ENCODE results near the gene CDC42BPB.
"Not testable (repeated sequence)": the region's sequence is repeated elsewhere in the genome, so short reads cannot be mapped to it uniquely, and the experiment has no call there.

Gene CDC42BPB

DNA sequence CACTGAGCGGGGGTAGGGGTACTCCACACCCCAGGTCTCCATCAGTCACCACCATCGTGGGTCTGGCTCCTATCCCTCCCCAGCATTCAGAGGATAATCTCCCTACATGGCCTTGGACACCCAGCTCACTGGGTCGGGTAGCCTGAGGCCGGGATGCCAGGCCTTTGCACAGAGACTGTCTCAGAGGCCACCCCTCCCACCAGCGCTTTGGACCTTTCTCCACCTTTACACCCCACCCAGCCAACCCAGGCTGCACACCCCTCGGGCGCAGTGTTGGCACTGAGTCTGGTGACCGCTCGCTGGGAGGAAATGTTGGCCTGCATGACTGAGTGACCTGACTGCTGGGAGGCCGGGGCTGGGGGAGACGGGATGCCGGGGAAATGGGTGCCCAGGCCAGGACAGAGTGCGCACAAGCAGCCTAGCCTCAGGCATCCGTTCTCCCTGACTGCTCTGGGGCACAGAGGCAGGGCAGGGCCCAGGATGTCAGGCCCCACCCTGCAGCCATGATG lies 16.1 kb upstream of the CDC42BPB start:
- DNase-seq (ENCODE audit: low spot score) = no peak

DNA sequence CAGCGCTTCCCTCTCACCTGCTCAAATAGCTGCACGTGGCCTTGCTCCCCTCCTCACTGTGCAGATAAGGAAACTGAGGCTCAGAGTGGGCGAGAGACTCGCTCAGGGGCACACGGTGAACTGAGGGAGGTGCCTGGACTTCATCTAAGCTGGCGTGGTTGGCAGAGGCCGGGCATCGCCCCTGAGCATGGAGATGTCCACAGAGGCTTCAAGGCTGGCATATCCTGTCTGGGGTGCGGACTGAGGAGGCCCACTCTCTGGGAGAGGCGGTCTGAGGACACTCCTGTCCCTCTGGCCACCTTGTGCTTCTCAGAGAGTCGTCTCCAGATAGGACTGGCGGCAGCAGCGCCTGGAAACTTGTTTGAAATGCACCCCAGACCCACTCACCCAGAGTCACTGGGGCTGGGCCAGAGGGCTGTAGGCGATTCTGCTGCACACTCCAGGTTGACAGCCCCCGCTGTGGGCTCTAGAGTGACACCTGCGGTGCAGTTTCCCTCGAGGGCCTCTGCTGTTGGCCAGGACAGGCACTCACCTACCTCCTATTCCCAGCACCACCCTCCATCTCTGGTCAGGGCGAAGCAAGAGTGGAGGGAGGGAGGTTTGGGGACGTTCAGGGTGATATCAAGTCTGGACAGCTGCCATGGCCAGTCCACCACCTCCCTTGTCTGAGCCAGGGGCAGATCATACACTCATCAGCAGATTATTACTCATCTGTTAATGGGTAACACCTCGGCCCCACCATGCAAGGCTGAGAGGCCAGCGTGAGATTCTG lies 15.4 kb upstream of the CDC42BPB start:
- DNase-seq (ENCODE audit: low spot score) = no peak

DNA sequence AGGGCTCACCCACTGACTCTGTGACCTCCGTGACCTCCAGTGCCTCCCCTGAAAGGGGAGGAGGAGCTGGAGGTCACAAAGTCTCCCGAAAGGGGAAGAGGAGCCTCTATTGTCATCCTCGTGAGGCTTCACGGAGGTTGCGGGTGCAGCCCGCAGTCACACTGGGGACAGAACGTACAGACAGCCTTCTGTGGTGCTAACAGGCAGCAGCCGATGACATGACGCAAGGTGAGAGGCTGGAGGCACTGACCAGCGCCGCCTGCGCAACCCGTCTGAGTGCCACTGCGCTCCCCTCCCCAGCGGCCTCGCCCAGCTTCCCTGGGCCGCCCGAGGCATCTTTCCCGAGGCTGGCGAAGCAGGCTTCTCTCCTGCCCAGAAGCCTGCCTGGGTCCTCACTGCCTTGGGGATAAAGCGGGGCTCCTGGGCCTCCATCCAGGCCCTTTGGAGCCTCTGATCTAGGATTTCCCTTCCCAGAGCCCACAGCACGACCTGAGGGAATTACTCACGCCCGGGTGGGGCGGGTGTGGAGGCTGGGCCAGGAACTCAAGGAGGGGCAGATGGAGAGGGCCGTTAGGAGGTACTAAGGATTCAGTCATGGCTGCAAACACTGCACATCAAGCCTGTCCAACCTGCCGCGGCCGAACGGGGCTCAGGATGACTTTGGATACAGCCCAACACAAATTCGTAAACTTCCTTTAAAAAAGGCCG lies 14.3 kb upstream of the CDC42BPB start:
- no peak for DNase-seq (ENCODE audit: low spot score)

DNA sequence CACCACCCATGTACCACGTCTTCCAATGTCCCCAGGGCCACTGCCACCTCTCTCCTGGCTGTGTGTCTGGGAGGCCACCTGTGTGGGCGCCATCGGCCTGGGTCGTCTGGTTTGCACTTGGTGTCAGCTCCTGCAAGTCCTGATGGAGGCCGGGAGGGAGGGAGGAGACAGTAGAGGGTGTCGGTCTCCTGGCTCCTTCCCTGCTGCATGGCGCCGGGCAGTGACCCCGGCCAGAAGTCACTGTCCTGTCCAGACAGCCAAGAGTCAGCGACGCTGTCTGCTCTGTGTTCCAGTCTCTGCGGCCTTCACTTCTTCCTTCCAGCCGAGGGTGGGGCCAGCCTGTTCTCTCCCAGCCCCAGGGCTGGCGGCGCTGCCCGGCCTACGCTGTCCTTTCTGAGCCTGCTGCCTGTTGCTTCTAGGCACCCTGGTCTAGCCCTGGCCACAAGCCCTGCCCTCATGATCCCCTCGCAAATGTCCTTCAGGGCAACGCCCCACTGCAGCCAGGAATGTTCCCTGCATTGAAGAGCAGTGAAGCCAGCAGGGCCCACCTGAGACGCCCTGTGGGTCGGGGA lies 13.7 kb upstream of the CDC42BPB start:
- no peak for DNase-seq (ENCODE audit: low spot score)

DNA sequence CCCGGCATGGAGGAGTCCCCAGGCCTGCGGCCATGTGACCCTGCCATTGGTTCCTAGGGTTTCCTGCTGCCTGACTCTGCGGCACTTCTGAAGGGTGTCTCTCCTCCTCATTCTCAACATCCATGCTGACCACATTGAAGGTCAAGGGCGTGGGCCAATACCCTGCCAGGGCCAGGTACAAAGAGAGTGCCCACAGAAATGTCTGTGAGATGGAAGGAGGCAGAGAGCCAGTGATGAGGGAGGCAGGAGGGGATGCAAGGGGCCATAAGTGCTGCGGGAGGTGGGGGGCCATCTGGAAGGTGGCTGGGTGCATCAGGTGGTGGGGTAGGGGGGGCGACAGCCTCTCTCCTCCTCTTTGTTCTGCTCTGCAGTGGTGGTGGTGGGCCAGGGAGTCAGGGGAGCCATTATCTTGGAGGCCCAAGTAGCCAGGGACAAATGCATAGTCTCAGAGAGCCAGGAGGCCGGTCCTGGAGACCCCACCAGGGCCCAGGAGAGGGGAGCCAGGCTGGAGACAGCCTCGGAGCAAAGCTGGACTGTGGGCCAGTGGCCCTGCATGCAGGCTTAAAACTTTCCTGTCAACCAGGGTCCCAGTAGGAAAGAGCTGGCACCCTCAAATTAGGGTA lies 13.0 kb upstream of the CDC42BPB start:
- no peak for DNase-seq (ENCODE audit: low spot score)

DNA sequence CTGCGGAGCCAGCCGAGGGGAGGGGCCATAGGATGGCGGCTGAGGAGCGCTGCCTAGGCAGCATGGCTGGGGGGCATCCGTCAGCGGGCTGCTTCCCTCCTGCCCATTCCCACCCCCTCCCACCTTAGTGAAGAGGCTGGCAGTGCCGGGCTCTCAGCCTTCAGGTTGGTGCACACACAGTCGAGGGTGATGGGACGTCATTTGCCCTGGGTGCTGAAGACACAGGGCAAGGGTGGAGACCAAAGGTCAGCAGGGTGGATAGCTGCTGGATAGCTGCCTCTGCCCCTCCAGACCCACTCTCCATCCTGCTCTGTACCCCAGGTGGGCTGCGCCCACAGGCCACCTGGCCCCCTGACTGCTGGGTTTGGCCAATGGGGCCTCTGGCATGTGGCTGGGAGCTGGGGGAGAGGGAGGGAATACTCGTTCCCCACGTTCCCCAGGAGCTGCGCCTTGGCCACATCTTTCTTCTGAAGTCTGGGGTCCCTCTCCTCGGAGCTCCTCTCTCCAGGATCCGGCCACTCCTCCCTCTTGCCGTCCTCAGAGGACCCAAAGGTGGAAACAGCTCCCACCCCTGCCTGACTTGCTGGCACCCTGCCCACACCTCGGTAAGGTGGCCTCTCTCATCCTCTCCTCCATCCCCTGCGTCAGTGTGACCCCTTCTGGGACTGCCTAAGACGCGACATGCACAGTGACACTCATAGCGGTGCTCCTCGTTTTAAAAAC lies 11.2 kb upstream of the CDC42BPB start:
- no peak for DNase-seq (ENCODE audit: low spot score)

DNA sequence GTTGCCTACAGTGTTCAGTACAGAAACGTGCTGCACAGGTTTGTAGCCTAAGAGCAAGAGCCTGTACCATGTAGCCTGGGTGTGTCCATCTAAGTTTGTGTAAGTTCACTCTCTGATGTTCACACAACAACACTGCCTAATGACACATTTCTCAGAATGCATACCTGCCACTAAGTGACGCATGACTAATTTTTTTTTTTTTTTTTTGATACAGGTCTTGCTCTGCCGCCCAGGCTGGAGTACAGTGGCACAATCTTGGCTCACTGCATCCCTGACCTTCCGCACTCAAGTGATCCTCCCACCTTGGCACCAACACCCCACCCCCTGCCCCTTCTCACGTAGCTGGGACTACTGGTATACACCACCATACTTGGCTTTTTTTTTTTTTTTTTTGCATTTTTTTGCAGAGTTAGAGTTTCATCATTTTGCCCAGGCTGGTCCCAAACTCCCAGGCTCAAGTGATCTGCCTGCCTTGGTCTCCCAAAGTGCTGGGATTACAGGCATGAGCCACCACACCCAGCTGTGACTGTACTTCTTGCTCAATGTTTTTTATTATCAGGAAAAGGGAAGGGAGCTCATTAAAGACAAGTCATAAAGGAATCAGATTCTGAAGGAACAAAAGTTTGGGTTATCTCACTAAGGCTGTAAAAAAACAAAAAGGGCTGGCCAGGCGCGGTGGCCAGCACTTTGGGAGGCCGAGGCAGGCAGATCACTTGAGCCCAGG lies 10.0 kb upstream of the CDC42BPB start:
- DNase-seq (ENCODE audit: low spot score) = no peak

DNA sequence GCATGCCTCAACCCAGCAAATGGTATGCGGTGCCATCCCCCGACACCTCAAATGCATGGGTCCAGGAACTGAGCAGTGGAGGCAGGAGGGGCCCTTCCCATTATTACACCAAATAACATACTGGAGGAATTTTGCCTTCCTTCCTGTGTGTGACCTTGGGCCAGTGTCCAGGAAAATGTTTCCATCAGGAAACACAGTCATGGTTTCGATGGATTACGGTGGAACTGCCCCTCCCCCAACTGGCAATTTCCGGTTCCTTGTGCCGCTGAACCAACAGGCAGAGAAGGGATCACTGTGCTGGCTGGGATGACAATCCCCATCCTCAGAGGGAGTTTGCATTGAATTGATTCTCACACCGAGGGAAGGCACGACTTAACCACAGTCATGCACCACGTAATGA lies 9.1 kb upstream of the CDC42BPB start:
- no peak for DNase-seq (ENCODE audit: low spot score)

DNA sequence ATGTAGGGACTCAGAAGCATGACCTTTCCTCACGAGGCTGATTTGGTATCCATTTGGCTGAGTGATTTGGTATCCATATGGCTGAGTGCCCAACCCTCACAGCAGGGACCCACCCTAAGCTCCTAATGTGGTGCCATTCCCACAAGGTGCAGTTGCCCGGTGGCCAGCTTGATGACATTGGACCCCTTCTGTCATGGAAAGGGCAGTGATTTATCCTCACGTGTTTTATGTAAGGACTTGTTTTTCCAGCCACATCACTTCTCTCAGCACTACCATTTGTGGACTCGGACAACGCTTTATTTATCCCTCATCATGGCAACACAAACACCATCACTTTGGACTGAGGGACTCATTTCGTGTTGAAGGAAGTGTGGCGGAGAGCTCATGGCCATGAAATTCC lies 8.5 kb upstream of the CDC42BPB start:
- DNase-seq (ENCODE audit: low spot score) = no peak

DNA sequence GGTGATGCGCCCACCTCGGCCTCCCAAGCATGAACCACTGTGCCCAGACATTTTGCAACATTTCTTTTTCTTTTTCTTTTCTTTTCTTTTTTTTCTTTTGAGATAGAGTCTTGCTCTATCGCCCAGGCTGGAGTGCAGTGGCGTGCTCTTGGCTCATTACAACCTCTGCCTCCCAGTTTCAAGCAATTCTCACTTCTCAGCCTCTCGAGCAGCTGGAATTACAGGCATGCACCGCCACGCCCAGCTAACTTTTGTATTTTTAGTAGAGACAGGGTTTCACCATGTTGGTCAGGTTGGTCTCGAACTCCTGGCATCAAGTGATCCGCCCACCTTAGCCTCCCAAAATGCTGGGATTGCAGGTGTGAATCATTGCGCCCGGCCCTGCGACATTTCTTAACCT lies 7.6 kb upstream of the CDC42BPB start:
- no peak for DNase-seq (ENCODE audit: low spot score)

DNA sequence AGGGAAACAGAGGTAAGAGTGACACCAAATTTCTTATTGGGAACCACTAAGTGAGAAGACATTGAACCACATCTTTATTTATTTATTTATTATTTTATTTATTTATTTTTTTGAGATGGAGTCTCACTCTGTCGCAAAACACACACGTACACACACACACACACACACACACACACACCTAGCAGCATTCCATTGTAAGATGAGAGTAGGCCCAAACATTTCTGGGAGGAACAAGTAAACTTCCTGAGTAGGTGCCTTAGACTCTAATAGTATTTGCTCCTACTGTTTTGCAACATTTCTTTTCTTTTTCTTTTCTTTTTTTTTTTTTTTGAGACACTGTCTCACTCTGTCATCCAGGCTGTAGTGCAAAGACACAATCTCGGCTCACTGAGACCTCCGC lies 7.1 kb upstream of the CDC42BPB start:
- no peak for DNase-seq (ENCODE audit: low spot score)

DNA sequence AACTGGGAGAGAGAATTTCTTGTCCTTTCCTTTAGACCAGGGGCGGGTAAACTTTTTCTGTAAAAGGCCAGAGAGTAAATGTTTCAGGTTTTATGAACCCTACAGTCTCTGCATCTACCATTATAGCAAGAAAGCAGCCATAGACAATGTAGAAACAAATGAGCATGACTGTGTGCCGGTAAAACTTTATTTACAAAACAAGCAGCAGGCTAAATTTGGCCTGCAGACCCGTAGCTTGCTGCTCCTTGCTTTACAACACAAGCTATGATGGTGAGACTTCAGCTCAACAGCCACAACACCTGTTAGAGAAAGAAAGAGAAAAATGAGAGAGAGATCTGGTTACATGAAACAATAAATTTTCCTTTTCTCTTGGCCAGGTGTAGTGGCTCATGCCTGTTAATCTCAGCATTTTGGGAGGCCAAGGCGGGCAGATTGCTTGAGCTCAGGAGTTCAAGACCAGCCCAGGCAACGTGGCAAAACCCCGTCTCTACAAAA lies 4.2 kb upstream of the CDC42BPB start:
- DNase-seq (ENCODE audit: low spot score) = no peak

DNA sequence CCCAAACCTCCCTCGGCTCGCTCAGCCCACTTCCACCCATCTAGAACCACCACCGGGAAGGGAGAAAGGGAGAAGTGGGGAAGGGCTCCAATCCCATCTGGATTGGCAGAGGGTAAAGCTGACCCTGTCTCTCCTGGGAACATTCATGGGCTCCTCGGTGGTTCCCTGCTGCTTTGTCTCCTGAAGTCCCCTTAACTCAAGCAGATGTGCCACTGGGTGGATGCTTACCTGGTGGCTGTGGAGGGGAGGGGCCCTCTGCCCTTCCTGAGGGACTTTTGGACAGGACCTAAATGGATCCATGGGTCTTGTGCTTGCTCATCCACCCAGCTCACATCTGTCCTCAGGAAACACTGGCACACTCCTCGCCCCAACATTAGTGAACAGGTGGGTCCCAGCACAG lies 2.2 kb upstream of the CDC42BPB start:
- DNase-seq (ENCODE audit: low spot score) = no peak

DNA sequence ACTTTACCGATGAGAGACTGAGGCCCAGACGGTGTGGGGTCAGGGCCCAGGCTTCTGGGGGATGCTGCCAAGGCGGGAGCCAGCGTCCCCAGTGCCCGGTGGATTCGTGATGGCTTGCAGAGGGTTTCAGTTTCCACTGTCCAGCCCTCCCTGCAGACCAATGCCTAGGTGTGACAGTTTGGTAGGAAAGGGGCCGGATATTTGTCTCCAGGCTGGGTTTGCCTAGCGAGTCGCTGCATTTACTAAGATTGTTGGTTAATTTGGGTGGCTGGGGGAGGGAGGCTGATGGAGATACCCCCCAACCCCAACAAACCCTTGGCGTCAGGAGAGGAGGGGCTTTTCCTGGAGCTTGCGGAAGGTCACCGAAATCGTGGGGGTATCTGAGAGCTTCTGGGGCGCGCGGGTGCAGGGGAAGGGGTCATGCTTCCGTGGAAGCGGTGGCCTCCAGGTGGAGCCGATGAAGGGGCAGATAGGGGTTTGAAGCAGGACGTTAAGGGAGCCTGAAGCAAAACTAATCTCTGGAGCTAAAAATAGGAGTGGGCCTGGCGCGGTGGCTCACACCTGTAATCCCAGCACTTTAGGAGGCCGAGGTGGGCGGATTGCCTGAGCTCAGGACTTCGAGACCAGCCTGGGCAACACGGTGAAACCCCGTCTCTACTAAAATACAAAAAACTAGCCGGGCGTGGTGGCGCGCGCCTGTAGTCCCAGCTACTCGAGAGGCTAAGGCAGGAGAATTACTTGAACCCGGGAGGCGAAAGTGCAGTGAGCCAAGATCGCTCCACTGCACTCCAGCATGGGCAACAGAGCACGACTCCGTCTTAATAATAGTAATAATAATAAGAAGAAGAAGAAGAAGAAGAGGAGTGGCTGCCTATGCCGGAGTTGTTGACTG lies 1.1 kb upstream of the CDC42BPB start:
- DNase-seq (ENCODE audit: low spot score) = no peak

DNA sequence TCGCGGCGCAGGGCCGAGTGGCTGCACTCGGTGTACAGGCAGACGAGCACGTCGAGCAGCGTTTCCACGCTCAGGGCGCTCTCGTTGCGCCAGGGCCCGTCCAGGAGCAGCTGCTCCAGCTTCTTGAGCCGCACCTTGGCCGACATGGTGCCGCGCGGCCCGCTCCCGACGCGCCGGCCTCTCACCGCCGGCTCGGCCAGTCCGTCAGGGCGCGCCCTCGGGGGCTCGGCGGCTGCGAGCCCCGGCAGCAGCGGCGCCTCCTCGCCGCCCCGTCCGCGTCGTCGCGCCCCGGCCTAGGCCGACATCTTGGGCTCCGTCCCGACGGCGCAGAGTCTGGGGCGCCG lies 349 bp downstream of the CDC42BPB start:
- no peak for DNase-seq (ENCODE audit: low spot score)

DNA sequence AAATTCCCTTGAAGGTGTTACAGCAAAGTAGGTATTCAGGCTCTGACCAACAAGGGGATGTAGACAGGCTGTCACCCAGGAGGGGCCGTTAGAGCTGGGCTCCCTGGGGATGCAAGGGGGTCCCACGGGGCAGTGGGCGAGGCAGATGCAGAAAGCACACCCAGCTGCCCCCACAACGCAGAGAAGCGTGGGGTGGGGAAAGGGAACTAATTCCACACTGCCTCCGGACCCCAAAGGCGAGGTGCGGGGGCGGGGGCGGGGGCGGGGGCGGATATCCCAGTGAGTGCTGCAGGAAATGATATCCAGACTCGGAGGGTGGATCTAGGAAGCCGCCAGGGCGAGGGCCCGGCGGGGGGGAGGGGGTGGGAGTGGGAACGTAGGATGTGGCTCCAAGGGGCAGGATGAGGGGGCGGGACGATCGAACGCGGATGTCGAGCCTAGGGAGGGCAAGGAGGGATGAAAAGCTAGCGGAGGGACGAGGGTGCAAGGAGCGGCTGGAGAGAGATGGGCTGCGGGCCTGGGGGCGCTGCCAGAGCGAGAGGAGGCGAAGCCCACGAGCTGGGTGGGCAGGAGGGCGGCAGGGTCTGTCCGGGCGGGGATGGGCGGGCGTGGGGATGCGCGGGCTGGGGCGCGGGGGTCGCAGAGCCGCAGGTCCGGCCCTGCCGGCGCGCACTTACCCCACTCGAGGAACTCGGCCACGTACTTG lies 874 bp downstream of the CDC42BPB start:
- no peak for DNase-seq (ENCODE audit: low spot score)

DNA sequence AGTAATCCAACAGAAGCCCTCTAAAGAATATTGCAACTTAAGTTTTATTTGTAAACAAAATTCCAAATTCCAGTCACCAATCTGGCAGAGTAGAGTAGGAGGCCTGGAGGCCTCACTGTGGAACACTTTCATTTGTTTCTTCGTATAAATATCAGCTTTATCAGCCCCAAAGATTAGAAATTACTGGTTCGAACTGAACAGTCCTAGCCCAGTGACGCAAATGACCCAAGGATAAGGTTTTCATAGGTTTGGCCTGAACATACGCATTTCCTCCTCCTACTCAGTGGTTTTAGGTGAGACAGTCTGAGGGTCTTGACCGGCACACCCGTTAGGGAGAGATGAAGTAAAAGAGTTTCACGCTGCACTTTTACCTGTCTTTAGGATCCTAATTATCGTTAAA lies 1.7 kb downstream of the CDC42BPB start:
- DNase-seq (ENCODE audit: low spot score) = no peak

DNA sequence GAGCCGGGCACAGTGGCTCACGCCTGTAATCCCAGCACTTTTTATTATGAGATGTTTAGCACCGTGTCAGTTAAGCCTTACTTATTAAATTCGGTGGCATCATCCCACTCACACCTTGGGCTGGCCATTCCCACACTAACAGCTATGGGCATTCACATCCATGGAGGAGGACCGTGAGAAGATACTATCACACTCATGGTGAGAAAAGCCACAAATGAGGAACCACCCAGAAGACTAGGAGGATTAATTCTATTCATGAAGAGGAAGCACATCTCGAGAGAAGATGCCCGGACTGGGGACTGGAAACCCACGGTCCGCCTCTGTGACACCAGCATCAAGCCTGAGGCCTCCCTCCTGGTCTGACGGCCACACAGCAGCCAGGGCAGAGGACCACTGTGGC lies 4.9 kb downstream of the CDC42BPB start:
- DNase-seq (ENCODE audit: low spot score) = no peak

DNA sequence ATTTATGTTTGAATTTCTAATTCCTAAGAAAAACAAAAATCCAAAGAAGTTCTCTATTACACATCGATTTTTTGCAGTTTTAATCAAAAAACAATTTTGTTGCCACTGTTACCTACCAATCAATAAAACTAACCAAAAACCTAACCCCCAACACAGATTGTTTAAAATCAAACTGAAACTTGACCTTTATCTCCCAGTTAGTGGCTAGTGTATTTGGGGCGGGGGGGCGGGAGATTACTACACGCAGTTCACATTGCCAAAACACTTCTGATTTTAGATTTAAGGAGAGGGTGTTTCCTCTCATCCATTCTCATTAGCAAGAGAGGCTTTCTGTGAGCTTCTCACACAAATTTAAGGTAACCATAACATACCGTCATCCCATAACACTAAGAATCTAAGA lies 6.4 kb downstream of the CDC42BPB start:
- DNase-seq (ENCODE audit: low spot score) = no peak

DNA sequence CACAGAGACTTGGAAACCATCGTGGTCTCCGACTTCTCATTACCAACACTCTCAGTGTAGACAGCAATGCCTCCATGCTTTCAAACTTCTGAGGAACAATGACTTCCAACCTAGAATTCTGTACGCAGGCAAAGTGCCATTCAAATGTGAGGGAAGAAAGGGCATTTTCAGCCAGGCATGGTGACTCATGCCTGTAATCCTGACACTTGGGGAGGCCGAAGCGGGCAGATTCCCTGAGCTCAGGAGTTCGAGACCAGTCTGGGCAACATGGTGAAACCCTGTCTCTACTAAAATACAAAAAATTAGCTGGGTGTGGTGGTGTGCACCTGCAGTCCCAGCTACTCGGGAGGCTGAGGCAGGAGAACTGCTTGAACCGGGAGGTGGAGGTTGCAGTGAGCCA lies 9.9 kb downstream of the CDC42BPB start:
- DNase-seq (ENCODE audit: low spot score) = not testable (repeated sequence)

All from hematopoietic multipotent progenitor cell treated with erythropoietin and hydrocortisone succinate and interleukin-3 and kit ligand, for 15 days (in vitro differentiated cells).